GM18858 (cell line): Measurements from ENCODE around the gene GTSE1.
"Not testable (repeated sequence)": the region's sequence is repeated elsewhere in the genome, so short reads cannot be mapped to it uniquely, and the experiment has no call there.

Source experiments
- ATAC-seq: cut with Tn5 transposase; IDR thresholded peaks from one replicate; pipeline ENCODE4 v1.9.1; 2021; ENCODE audit not compliant: unreplicated experiment

Gene GTSE1

GRCh38 chr22:46296257-46297150 is at the start of gene GTSE1:
TSS of gene GTSE1 (plus strand) at chr22:46296870. CDS start at chr22:46297401, 531 bp downstream.
- peak; percentile 87 for ATAC-seq

- ATAC-seq = no peak
Measured at GRCh38 chr22:46247443-46247975, 49.2 kb upstream of the GTSE1 start.

- peak; percentile 74 for ATAC-seq
Measured at GRCh38 chr22:46250035-46250782, 46.5 kb upstream of the GTSE1 start, which contains the start of gene CDPF1. TSS of gene CDPF1 (minus strand) at chr22:46250293. CDS start at chr22:46248284, 2,009 bp downstream.

GRCh38 chr22:46250783-46251125 is 45.9 kb upstream of the GTSE1 start:
- no peak for ATAC-seq

- ATAC-seq = no peak
Measured at GRCh38 chr22:46251266-46251665, 45.4 kb upstream of the GTSE1 start.

GRCh38 chr22:46251816-46252380 is 44.8 kb upstream of the GTSE1 start:
- no peak for ATAC-seq

GRCh38 chr22:46256358-46256958 is 40.2 kb upstream of the GTSE1 start:
- no peak for ATAC-seq

GRCh38 chr22:46259374-46259773 is 37.3 kb upstream of the GTSE1 start:
- ATAC-seq = no peak

- ATAC-seq = no peak
Measured at GRCh38 chr22:46260038-46260437, 36.6 kb upstream of the GTSE1 start.

GRCh38 chr22:46262449-46263215 is 34.0 kb upstream of the GTSE1 start:
- no peak for ATAC-seq

- no peak for ATAC-seq
Measured at GRCh38 chr22:46263216-46263590, 33.5 kb upstream of the GTSE1 start, which contains the start of gene PKDREJ. TSS of gene PKDREJ (minus strand) at chr22:46263343. CDS start at chr22:46263322, 21 bp downstream.

- not testable (repeated sequence) for ATAC-seq
Measured at GRCh38 chr22:46264520-46264919, 32.1 kb upstream of the GTSE1 start.

GRCh38 chr22:46265627-46266026 is 31.0 kb upstream of the GTSE1 start:
- ATAC-seq = not testable (repeated sequence)

GRCh38 chr22:46267431-46268279 is 29.0 kb upstream of the GTSE1 start, which contains the start of gene TTC38:
TSS of gene TTC38 (plus strand) at chr22:46268008. CDS start at chr22:46268040, 32 bp downstream.
- no peak for ATAC-seq

- no peak for ATAC-seq
Measured at GRCh38 chr22:46269564-46269963, 27.1 kb upstream of the GTSE1 start.

- no peak for ATAC-seq
Measured at GRCh38 chr22:46272196-46272595, 24.5 kb upstream of the GTSE1 start.

GRCh38 chr22:46272762-46273431 is 23.8 kb upstream of the GTSE1 start:
- no peak for ATAC-seq

GRCh38 chr22:46273432-46274148 is 23.1 kb upstream of the GTSE1 start:
- no peak for ATAC-seq
